Breast epithelium (tissue), 4 donors: ENCODE data around the gene RIPOR2. TPM values are rescaled to one million over a fixed set of nuclear protein-coding genes. Genes with fewer than 3 reads are reported as not detected.
"Not testable (repeated sequence)": the region's sequence is repeated elsewhere in the genome, so short reads cannot be mapped to it uniquely, and the experiment has no call there.

Experiments used
- DNase-seq, 2 donors: peaks; one replicate each; pipeline ENCODE4 v3.0.0-alpha.2; 2019; ENCODE audit warnings: low spot score in 2 of 2
- H3K27ac ChIP-seq, 2 donors: fragments of 200-600 bp; sonication (generic) in 1 of 2; one replicate each; pipeline ENCODE4 v1.5.1; 2016 to 2019; ENCODE audit warnings: mild to moderate bottlenecking in 1 of 2
- H3K27me3 ChIP-seq, 2 donors: fragments of 200-600 bp; sonication (generic) in 1 of 2; one replicate each; pipeline versions ENCODE4 v1.5.1 to v1.6.0; 2017 to 2019; ENCODE audit warnings: control low read depth in 1 of 2, mild to moderate bottlenecking in 1 of 2
- H3K36me3 ChIP-seq: fragments of 200-600 bp; one replicate; pipeline ENCODE4 v1.5.1; 2019
- H3K4me1 ChIP-seq, 2 donors: fragments of 200-600 bp; sonication (generic); one replicate each; pipeline ENCODE4 v1.5.1; 2016 to 2019; ENCODE audit warnings: control low read depth in 1 of 2
- H3K4me3 ChIP-seq, 3 donors: fragments of 200-600 bp; sonication (generic); 1 replicate in 2 of 3; 2 replicates in 1 of 3; pipeline ENCODE4 v1.5.1; 2016 to 2019; ENCODE audit warnings: mild to moderate bottlenecking in 3 of 3, moderate library complexity in 2 of 3
- H3K9me3 ChIP-seq, 2 donors: fragments of 200-600 bp; sonication (generic) in 1 of 2; one replicate each; pipeline ENCODE4 v1.5.1; 2016 to 2019; ENCODE audit warnings: control low read depth in 1 of 2
- CTCF ChIP-seq, 3 donors: fragments of 450-650 bp; IDR thresholded peaks; one replicate each; pipeline ENCODE4 v1.5.1; 2016 to 2017; ENCODE audit warnings: antibody characterized with exemption in 3 of 3, mild to moderate bottlenecking in 3 of 3, moderate library complexity in 3 of 3
- POLR2A ChIP-seq: fragments of 450-650 bp; IDR thresholded peaks from one replicate; pipeline ENCODE4 v1.6.1; 2016; ENCODE audit warnings: antibody characterized with exemption, mild to moderate bottlenecking, moderate library complexity
- POLR2AphosphoS5 ChIP-seq, 3 donors: sonication (generic); formaldehyde crosslinking; IDR thresholded peaks; one replicate each; pipeline ENCODE4 v1.6.1; 2017; ENCODE audit warnings: antibody characterized with exemption in 3 of 3
- intact Hi-C: fragments of 100-400 bp; cut with DNase I; formaldehyde crosslinking; loops from one replicate; pipeline ENCODE4 v1.15.1; 2023; ENCODE audit warnings: low total_unique reads
- total RNA-seq, 3 donors: library from RNA; depleted of rRNA; stranded (reverse); fragments of >200 nt; gene quantifications; one replicate each; pipeline ENCODE4 v1.1.0, GENCODE V29; 2016

RIPOR2 gene
- total RNA-seq, 3 donors from 2014 or later, result 13.8 to 70.5 (median 29.2) TPM

- DNase-seq, result no peak
- H3K27me3 ChIP-seq, result no peaks in the 10 kb centered on the region
- H3K4me1 ChIP-seq, result no peaks in the 10 kb centered on the region
- intact Hi-C loops, result no loop called here
- H3K36me3 ChIP-seq, result no peaks in the 10 kb centered on the region
- H3K4me3 ChIP-seq, result peak overlapping the region; percentile 97 to 99 (median 99)
- TF ChIP-seq POLR2A (no peak), POLR2AphosphoS5 (IDR thresholded peaks at IDR 0.05) (no peak), CTCF (IDR thresholded peaks at IDR 0.05) (no peak)
- H3K9me3 ChIP-seq, result no peaks in the 10 kb centered on the region
- peak overlapping the region; percentile 92 to 97 for H3K27ac ChIP-seq
These were observed 160.2 kb downstream of the RIPOR2 start for GRCh38 chr6:24775520-24776058.

- DNase-seq, result peak; percentile 94 to 97
- Histone ChIP-seq H3K27ac (peak within 1 kb of the TSS; percentile 92 to 97), H3K36me3 (no peaks in the 10 kb centered on the region), H3K4me1 (no peaks in the 10 kb centered on the region), H3K4me3 (peak within 1 kb of the TSS; percentile 97 to 99 (median 99)), H3K9me3 (no peaks in the 10 kb centered on the region), H3K27me3 (no peaks in the 10 kb centered on the region)
- TF ChIP-seq POLR2A, result peak; percentile 44
- TF ChIP-seq POLR2AphosphoS5 (IDR thresholded peaks at IDR 0.05), result peak; percentile 62 to 72 (median 69)
- no peak for TF ChIP-seq CTCF (IDR thresholded peaks at IDR 0.05)
- intact Hi-C loops, result no loop called here
These were observed 160.9 kb downstream of the RIPOR2 start, which contains the start of gene GMNN for GRCh38 chr6:24774696-24775519. GMNN (plus strand) TSS chr6:24774937; CDS start chr6:24777247, 2,310 bp downstream.

GRCh38 chr6:24768361-24768760 lies 167.4 kb downstream of the RIPOR2 start:
- Histone ChIP-seq H3K27ac (no peak overlapping the region), H3K27me3 (no peaks in the 10 kb centered on the region), H3K36me3 (no peaks in the 10 kb centered on the region), H3K9me3 (no peaks in the 10 kb centered on the region), H3K4me3 (no peak overlapping the region), H3K4me1 (no peaks in the 10 kb centered on the region)
- TF ChIP-seq POLR2AphosphoS5 (IDR thresholded peaks at IDR 0.05) (no peak), POLR2A (no peak), CTCF (IDR thresholded peaks at IDR 0.05) (no peak)
- intact Hi-C loops, result no loop called here
- DNase-seq, result no peak

GRCh38 chr6:24766680-24767462 lies 168.9 kb downstream of the RIPOR2 start:
- intact Hi-C loops, result no loop called here
- no peaks in the 10 kb centered on the region for H3K9me3 ChIP-seq
- H3K4me3 ChIP-seq, result no peak overlapping the region
- peak in 2 of 3 donors; percentile 37 to 45 for TF ChIP-seq CTCF (IDR thresholded peaks at IDR 0.05)
- no peak for TF ChIP-seq POLR2A
- no peak for TF ChIP-seq POLR2AphosphoS5 (IDR thresholded peaks at IDR 0.05)
- H3K4me1 ChIP-seq, result no peaks in the 10 kb centered on the region
- DNase-seq, result no peak
- no peaks in the 10 kb centered on the region for H3K36me3 ChIP-seq
- no peaks in the 10 kb centered on the region for H3K27me3 ChIP-seq
- no peak overlapping the region for H3K27ac ChIP-seq

- H3K4me1 ChIP-seq, DNase-seq, H3K27me3 ChIP-seq, H3K36me3 ChIP-seq, H3K4me3 ChIP-seq, H3K27ac ChIP-seq, H3K9me3 ChIP-seq, intact Hi-C loops: not testable (repeated sequence)
These were observed 169.8 kb downstream of the RIPOR2 start for GRCh38 chr6:24765968-24766367.

GRCh38 chr6:24764833-24765828 lies 170.6 kb downstream of the RIPOR2 start:
- not testable (repeated sequence) for H3K36me3 ChIP-seq, H3K27me3 ChIP-seq, DNase-seq, H3K4me3 ChIP-seq, H3K27ac ChIP-seq, H3K4me1 ChIP-seq, H3K9me3 ChIP-seq
- intact Hi-C loops, result loop anchor here (5.0 kb wide), 1 partner anchor 108 kb away; no protein-coding TSS in a partner anchor
